H9 (cell line): Measurements from ENCODE around the gene RANGRF. TPM values are rescaled to one million over a fixed set of nuclear protein-coding genes. Genes with fewer than 3 reads are reported as not detected.

Source experiments
- DNase-seq: peaks from one replicate; pipeline ENCODE4 v3.0.0-alpha.2; 2017
- H2AFZ ChIP-seq: one replicate; pipeline ENCODE4 v1.6.1; 2013; ENCODE audit warnings: mild to moderate bottlenecking, low read length, control low read depth, moderate library complexity
- H2AK5ac ChIP-seq: 2 replicates; pipeline ENCODE4 v1.6.1; 2013; ENCODE audit warnings: low read length, control low read depth, mixed read lengths; ENCODE audit not compliant: insufficient read length
- H2BK120ac ChIP-seq: one replicate; pipeline ENCODE4 v1.6.1; 2013; ENCODE audit warnings: low read depth, mild to moderate bottlenecking, low read length, control low read depth, inconsistent platforms; ENCODE audit not compliant: poor library complexity, severe bottlenecking
- H2BK12ac ChIP-seq: 2 replicates; pipeline ENCODE4 v1.6.1; 2013; ENCODE audit warnings: low read length, control low read depth, mixed read lengths, low read depth; ENCODE audit not compliant: insufficient read length
- H2BK15ac ChIP-seq: 2 replicates; pipeline ENCODE4 v1.6.1; 2013; ENCODE audit warnings: low read depth, low read length, control low read depth
- H2BK20ac ChIP-seq: one replicate; pipeline ENCODE4 v1.6.1; 2013; ENCODE audit warnings: low read depth, mild to moderate bottlenecking, low read length, control low read depth, inconsistent platforms; ENCODE audit not compliant: poor library complexity, severe bottlenecking
- H2BK5ac ChIP-seq: 2 replicates; pipeline ENCODE4 v1.6.1; 2013; ENCODE audit warnings: low read length, control low read depth, mixed read lengths; ENCODE audit not compliant: insufficient read length
- H3K14ac ChIP-seq: 2 replicates; pipeline ENCODE4 v1.6.1; 2013; ENCODE audit warnings: low read length, control low read depth; ENCODE audit not compliant: insufficient read depth
- H3K18ac ChIP-seq: 2 replicates; pipeline ENCODE4 v1.6.1; 2013; ENCODE audit warnings: low read depth, mild to moderate bottlenecking, mixed read lengths, low read length, control low read depth; ENCODE audit not compliant: insufficient read length
- H3K23ac ChIP-seq: 2 replicates; pipeline ENCODE4 v1.6.1; 2013; ENCODE audit warnings: low read length, control low read depth, mixed read lengths, low read depth; ENCODE audit not compliant: insufficient read length
- H3K23me2 ChIP-seq: 2 replicates; pipeline ENCODE4 v1.6.1; 2013; ENCODE audit warnings: low read depth, mild to moderate bottlenecking, mixed read lengths, low read length, control low read depth; ENCODE audit not compliant: insufficient read length, poor library complexity, severe bottlenecking
- H3K27ac ChIP-seq: 2 replicates; pipeline ENCODE4 v1.5.1; 2013; ENCODE audit warnings: low read length, control low read depth, mixed read lengths, low read depth; ENCODE audit not compliant: insufficient read length
- H3K27me3 ChIP-seq: 2 replicates; pipeline ENCODE4 v1.6.1; 2013; ENCODE audit warnings: low read length, control low read depth, inconsistent platforms; ENCODE audit not compliant: insufficient read depth
- H3K4ac ChIP-seq: 2 replicates; pipeline ENCODE4 v1.6.1; 2013; ENCODE audit warnings: low read depth, mild to moderate bottlenecking, control low read depth, inconsistent platforms, low read length, moderate library complexity
- H3K4me1 ChIP-seq: 2 replicates; pipeline ENCODE4 v1.6.1; 2013; ENCODE audit warnings: low read length, control low read depth, inconsistent platforms; ENCODE audit not compliant: insufficient read depth
- H3K4me2 ChIP-seq: 2 replicates; pipeline ENCODE4 v1.6.1; 2013; ENCODE audit warnings: low read length, control low read depth, mixed read lengths; ENCODE audit not compliant: insufficient read length, insufficient read depth
- H3K56ac ChIP-seq: 2 replicates; pipeline ENCODE4 v1.6.1; 2013; ENCODE audit warnings: low read depth, mild to moderate bottlenecking, mixed read lengths, low read length, control low read depth; ENCODE audit not compliant: insufficient read length
- H3K79me1 ChIP-seq: 2 replicates; pipeline ENCODE4 v1.6.1; 2013; ENCODE audit warnings: low read depth, mild to moderate bottlenecking, moderate library complexity, low read length, control low read depth, inconsistent platforms; ENCODE audit not compliant: insufficient read depth, poor library complexity, severe bottlenecking
- H3K79me2 ChIP-seq: 2 replicates; pipeline ENCODE4 v1.6.1; 2013; ENCODE audit warnings: low read length, control low read depth, inconsistent platforms; ENCODE audit not compliant: insufficient read depth
- H3K9ac ChIP-seq: 2 replicates; pipeline ENCODE4 v1.6.1; 2013; ENCODE audit warnings: low read length, control low read depth, mixed read lengths; ENCODE audit not compliant: insufficient read length; ENCODE audit errors: extremely low read depth
- H3K9me3 ChIP-seq: one replicate; pipeline ENCODE4 v1.6.1; 2013; ENCODE audit warnings: low read depth, low read length, inconsistent platforms; ENCODE audit not compliant: control insufficient read depth
- H3T11ph ChIP-seq: one replicate; pipeline ENCODE4 v1.6.1; 2013; ENCODE audit warnings: mild to moderate bottlenecking, low read length, control low read depth, inconsistent platforms
- H4K20me1 ChIP-seq: one replicate; pipeline ENCODE4 v1.6.1; 2013; ENCODE audit not compliant: control insufficient read depth, insufficient read length, insufficient read depth
- H4K5ac ChIP-seq: 2 replicates; pipeline ENCODE4 v1.6.1; 2013; ENCODE audit warnings: low read depth, mild to moderate bottlenecking, mixed read lengths, low read length, control low read depth; ENCODE audit not compliant: insufficient read length
- H4K8ac ChIP-seq: replicated peaks from 2 replicates; pipeline ENCODE4 v1.6.1; 2013; ENCODE audit warnings: low read length, control low read depth, mixed read lengths, low read depth; ENCODE audit not compliant: insufficient read length
- H4K91ac ChIP-seq: 2 replicates; pipeline ENCODE4 v1.6.1; 2013; ENCODE audit warnings: low read depth, mild to moderate bottlenecking, moderate library complexity, mixed read lengths, low read length, control low read depth; ENCODE audit not compliant: insufficient read length
- H3K27ac Mint-ChIP-seq, 3 experiments: 2 replicates in 2 of 3; 3 replicates in 1 of 3; pipeline ENCODE4 v1.8.0; 2020 to 2021; ENCODE audit warnings: mixed read lengths in 3 of 3, mild to moderate bottlenecking in 1 of 3, moderate library complexity in 1 of 3
- H3K27me3 Mint-ChIP-seq: 2 replicates; pipeline ENCODE4 v1.8.0; 2021; ENCODE audit warnings: low read depth, mild to moderate bottlenecking, moderate library complexity, mixed read lengths
- H3K36me3 Mint-ChIP-seq, 3 experiments: 2 replicates in 2 of 3; 3 replicates in 1 of 3; pipeline ENCODE4 v1.8.0; 2020 to 2021; ENCODE audit warnings: low read depth in 3 of 3, mixed read lengths in 3 of 3; ENCODE audit not compliant: insufficient read depth in 1 of 3
- H3K4me1 Mint-ChIP-seq, 2 experiments: 2 replicates each; pipeline ENCODE4 v1.8.0; 2020; ENCODE audit warnings: mixed read lengths in 2 of 2
- H3K4me3 Mint-ChIP-seq, 2 experiments: 2 replicates in 1 of 2; 3 replicates in 1 of 2; pipeline ENCODE4 v1.8.0; 2020 to 2021; ENCODE audit warnings: mild to moderate bottlenecking in 2 of 2, mixed read lengths in 2 of 2, moderate library complexity in 1 of 2
- H3K9me3 Mint-ChIP-seq, 2 experiments: 2 replicates in 1 of 2; 3 replicates in 1 of 2; pipeline ENCODE4 v1.8.0; 2020; ENCODE audit warnings: mild to moderate bottlenecking in 2 of 2, mixed read lengths in 2 of 2, moderate library complexity in 1 of 2
- CTCF ChIP-seq: fragments of 200-600 bp; sonication (generic); conservative IDR thresholded peaks from 3 replicates; pipeline ENCODE4 v1.8.0; 2021; ENCODE audit warnings: antibody characterized with exemption, mild to moderate bottlenecking
- WGBS: extraction: QIAGEN DNeasy Blood & Tissue Kit; methylation state at CpG from one replicate; pipeline ENCODE4 v1.1.7; 2013; ENCODE audit warnings: missing lambda C conversion rate, low lambda C conversion rate, mixed read lengths; ENCODE audit not compliant: insufficient read length; ENCODE audit errors: extremely low coverage; 5-methylcytosine and 5-hydroxymethylcytosine counted together
- total RNA-seq: library from RNA; stranded (reverse); gene quantifications from 2 replicates; pipeline ENCODE4 v1.2.1, GENCODE V29; 2021

Gene RANGRF
- total RNA-seq, 1 experiment from 2014 or later: 36.9 TPM

GRCh38 chr17:8285270-8286181 lies 2.9 kb upstream of the RANGRF start:
- Histone ChIP-seq H2AFZ (no peak overlapping the region), H3K27ac (no peak overlapping the region), H3K56ac (no peak overlapping the region), H2BK20ac (no peak overlapping the region), H3K23ac (no peak overlapping the region), H3K27me3 (no peaks in the 10 kb centered on the region), H4K20me1 (no peaks in the 10 kb centered on the region), H4K91ac (no peak overlapping the region), H3K9ac (no peak overlapping the region), H2BK12ac (no peak overlapping the region), H3K4ac (no peak overlapping the region), H2BK15ac (no peak overlapping the region), H3T11ph (no peak overlapping the region), H3K79me1 (no peaks in the 10 kb centered on the region), H3K4me2 (no peak overlapping the region), H2BK120ac (no peak overlapping the region), H4K5ac (no peak overlapping the region), H3K4me1 (no peaks in the 10 kb centered on the region), H3K14ac (no peak overlapping the region), H3K18ac (no peak overlapping the region), H3K23me2 (peaks cover 7% of the 10 kb centered on the region), H2AK5ac (no peak overlapping the region), H3K79me2 (no peaks in the 10 kb centered on the region), H3K9me3 (no peaks in the 10 kb centered on the region), H2BK5ac (no peak overlapping the region), H4K8ac (no peak overlapping the region)
- Mint-ChIP-seq H3K27me3 (peaks cover 3% of the 10 kb centered on the region), H3K4me3 (no peak overlapping the region), H3K9me3 (no peaks in the 10 kb centered on the region), H3K27ac (peak overlapping the region in 2 of 3 experiments; percentile 10 to 18; a peak in 2 of 7 replicates), H3K4me1 (peaks cover 22 to 23% of the 10 kb centered on the region in 2 experiments), H3K36me3 (peaks cover 2 to 7% (median 2%) of the 10 kb centered on the region in 3 experiments; a peak in 4 of 7 replicates)
- no peak for DNase-seq
- TF ChIP-seq CTCF: no peak
- no CpG with 5 or more reads among the region's 10 CpGs for WGBS
